ENCODE measurements around the gene FBXO27.
"Not testable (repeated sequence)": the region's sequence is repeated elsewhere in the genome, so short reads cannot be mapped to it uniquely, and the experiment has no call there.

Gene FBXO27

DNA sequence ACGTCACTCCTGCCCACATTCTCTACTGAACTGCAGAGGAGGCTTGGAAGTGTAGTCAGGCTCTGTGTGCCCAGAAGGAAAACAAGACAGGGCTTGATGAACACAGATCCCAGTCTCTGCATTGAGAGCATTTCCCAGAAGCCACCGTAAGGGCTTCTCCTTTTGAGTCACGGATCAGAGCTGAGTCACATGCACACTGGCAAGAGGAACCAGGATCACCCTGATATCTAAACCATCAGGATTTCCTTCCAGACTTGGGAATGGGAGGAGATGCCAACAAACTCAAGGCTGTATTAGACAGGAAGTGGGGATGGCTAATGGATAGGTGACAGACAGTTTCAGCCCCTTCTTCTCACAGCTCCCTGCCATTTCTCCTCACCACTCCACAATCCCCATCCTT is 39.1 kb downstream of the FBXO27 start:
- in situ Hi-C loops (cut with HindIII; ENCODE audit: low pct_unique_long_range_greater_than_20kb, low sequenced_read_pairs) = no loop called here
- TF ChIP-seq JUND (IDR thresholded peaks at IDR 0.05; ENCODE audit: low read depth) = no peak
- DNase-seq (ENCODE audit: low read depth in 1 of 2, low spot score in 1 of 2) = no peak

DNA sequence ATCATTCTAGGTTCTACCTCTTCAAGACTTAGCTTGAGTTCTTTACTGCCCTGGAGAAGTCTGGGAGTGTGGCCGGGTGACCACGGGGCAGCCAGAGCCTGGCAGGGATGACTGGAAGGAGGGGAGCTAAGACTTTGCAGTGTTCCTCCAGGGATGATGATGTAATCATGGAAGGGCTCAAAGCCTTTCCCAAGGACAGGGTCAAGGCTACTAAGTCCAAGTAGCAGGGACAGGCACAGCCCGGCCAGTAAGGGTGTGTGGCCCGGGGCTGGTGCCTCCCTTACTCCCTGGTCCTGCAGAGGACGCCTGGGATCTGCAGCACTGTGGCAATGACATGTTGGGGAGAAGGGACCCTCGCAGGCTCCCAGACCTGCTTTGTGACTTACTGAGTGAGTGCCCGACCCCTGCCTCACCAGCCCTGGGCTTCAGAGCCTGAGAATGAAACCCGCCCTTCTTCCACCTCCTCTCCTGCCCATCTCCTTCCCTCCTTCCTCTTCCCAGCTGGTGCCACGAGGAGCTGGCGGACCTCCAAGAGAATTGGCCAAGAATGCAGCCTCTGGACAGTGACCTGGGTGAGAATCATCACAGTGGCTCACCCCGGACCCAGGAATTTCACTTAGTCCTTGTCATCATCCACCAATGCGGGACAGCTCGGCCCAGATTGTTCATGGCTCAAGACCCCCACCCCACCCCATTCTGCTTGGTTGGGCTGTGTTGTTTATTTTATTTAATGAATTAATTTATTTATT is 41.2 kb downstream of the FBXO27 start:
- no peak for TF ChIP-seq JUND (IDR thresholded peaks at IDR 0.05; ENCODE audit: low read depth)
- in situ Hi-C loops (cut with HindIII; ENCODE audit: low pct_unique_long_range_greater_than_20kb, low sequenced_read_pairs) = no loop called here
- no peak for DNase-seq (ENCODE audit: low read depth in 1 of 2, low spot score in 1 of 2)

DNA sequence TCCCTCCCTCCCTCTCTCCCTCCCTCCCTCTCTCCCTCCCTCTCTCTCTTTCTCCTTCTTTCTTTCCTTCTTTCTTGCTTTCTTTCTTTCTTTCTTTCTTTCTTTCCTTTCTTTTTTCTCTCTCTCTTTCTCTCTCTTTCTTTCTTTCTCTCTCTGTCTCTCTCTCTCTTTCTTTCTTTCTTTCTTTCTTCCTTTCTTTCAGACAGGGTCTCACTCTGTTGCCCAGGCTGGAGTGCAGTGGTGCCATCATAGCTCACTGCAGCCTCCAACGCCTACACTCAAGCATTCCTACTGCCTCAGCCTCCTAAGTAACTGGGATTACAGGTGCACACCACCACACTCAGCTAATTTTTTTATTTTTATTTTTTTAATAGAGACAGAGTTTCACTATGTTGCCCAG is 42.7 kb downstream of the FBXO27 start:
- in situ Hi-C loops (cut with HindIII; ENCODE audit: low pct_unique_long_range_greater_than_20kb, low sequenced_read_pairs); DNase-seq (ENCODE audit: low read depth in 1 of 2, low spot score in 1 of 2): not testable (repeated sequence)

DNA sequence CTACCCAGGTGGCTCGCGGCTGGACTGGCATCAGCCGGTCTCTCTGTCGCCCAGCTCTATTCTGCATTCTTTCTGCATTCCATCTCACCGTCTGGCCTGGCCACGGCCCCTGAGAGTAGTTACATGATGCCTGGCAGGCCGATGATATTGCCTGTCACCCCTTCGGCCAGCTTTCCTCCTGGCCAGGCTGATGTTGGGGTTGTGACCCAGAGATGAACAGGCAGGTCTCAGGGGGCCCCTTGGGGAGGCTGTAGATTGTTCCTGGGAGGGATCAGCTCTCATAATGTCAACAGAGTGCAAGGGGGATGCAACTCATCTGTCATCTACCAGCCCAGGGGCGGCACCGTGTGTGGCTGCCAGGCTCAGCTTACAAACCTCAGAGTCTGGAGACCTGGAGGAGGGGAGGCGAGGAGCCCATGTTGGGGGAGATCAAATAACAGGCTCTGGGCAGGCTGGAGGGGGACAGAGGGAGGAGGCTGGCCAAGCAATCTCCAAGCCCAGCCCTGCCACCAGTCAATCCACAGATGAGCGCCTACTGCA is 43.2 kb downstream of the FBXO27 start:
- peak; percentile 8 to 74 for DNase-seq (ENCODE audit: low read depth in 1 of 2, low spot score in 1 of 2)
- TF ChIP-seq JUND (IDR thresholded peaks at IDR 0.05; ENCODE audit: low read depth) = no peak
- in situ Hi-C loops (cut with HindIII; ENCODE audit: low pct_unique_long_range_greater_than_20kb, low sequenced_read_pairs) = no loop called here

DNA sequence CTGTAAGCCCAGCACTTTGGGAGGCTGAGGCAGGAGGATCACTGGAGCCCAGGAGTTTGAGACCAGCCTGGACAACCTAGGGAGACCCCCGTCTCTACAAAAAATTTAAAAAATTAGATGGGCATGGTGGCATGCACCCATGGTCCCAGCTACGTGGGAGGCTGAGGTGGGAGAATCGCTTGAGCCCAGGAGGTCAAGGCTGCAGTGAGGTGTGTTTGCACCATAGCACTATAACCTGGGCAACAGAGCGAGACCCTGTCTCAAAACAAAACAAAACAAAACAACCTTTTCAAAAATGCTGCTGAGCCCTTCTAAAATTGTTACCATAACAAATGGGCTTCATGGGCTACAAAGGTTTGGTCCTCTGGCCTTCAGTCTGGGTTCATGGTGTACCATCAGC is 43.7 kb downstream of the FBXO27 start:
- in situ Hi-C loops (cut with HindIII; ENCODE audit: low pct_unique_long_range_greater_than_20kb, low sequenced_read_pairs); DNase-seq (ENCODE audit: low read depth in 1 of 2, low spot score in 1 of 2): not testable (repeated sequence)

DNA sequence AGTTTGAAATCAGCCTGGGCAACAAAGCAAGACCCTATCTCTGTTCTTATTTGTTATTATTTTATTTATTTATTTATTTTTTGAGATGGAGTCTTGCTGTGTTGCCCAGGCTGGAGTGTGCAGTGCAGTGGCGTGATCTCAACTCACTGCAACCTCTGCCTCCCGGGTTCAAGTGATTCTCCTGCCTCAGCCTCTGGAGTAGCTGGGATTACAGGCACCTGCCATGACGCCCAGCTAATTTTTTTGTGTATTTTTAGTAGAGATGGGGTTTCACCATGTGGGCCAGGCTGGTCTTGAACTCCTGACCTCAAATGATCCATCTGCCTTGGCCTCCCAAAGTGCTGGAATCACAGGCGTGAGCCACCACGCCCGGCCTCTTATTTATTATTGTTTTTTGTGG is 44.6 kb downstream of the FBXO27 start:
- in situ Hi-C loops (cut with HindIII; ENCODE audit: low pct_unique_long_range_greater_than_20kb, low sequenced_read_pairs); DNase-seq (ENCODE audit: low read depth in 1 of 2, low spot score in 1 of 2): not testable (repeated sequence)

DNA sequence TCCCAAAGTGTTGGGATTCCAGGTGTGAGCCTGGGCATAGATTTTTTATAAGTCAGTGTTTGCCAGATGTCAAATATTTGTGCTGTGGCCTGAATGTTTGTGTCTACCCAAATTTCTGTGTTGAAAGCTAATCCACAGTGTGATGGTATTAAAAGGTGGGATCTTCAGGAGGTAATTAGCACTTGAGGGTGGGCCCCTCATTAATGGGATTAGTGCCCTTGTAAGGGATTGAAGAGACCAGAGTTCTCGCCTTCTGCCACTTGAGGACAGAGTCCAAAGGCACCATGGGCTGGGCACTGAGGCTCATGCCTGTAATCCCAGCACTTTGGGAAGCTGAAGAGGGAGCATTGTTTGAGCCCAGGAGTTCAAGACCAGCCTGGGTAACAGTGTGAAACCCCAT is 47.1 kb downstream of the FBXO27 start:
- in situ Hi-C loops (cut with HindIII; ENCODE audit: low pct_unique_long_range_greater_than_20kb, low sequenced_read_pairs) = no loop called here
- TF ChIP-seq JUND (IDR thresholded peaks at IDR 0.05; ENCODE audit: low read depth) = no peak
- DNase-seq (ENCODE audit: low read depth in 1 of 2, low spot score in 1 of 2) = no peak

DNA sequence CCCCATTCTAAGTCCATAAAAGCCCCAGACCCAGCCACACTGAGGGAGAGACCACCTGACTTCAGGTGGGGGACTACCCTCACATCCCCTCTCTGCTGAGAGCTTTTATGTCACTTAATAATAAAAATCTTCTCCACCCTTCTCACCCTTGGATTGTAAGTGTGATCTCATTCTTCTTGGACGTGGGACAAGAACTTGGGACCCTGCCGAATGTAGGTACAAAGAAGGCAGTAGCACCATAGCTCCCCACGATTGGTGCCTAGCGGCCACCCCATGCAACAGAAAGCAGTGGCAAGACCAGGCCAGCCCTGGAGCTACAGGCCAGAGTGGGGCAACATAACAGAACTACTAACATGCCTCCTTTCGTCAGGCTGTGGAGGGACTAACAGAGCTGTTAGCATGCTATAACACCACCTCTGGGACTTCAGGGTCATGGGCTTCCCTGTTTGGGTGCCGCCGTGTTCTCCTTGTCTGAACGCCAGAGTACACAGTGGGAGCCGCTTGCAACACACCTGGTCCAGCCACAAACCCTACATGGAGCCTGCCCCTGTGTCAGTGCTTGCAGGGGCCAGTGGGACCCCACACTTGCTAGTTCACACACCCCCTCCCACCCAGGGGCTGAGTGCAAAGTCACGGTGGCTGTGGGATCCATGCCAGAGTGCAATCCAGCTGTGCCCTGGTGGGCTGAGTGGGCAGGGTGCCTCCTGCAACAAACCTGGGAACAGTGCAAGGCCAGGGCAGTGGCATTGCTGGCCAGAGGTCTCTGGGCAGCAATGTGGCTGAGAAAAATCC is 51.6 kb downstream of the FBXO27 start:
- TF ChIP-seq JUND (IDR thresholded peaks at IDR 0.05; ENCODE audit: low read depth) = no peak
- no peak for DNase-seq (ENCODE audit: low read depth in 1 of 2, low spot score in 1 of 2)
- in situ Hi-C loops (cut with HindIII; ENCODE audit: low pct_unique_long_range_greater_than_20kb, low sequenced_read_pairs) = no loop called here

DNA sequence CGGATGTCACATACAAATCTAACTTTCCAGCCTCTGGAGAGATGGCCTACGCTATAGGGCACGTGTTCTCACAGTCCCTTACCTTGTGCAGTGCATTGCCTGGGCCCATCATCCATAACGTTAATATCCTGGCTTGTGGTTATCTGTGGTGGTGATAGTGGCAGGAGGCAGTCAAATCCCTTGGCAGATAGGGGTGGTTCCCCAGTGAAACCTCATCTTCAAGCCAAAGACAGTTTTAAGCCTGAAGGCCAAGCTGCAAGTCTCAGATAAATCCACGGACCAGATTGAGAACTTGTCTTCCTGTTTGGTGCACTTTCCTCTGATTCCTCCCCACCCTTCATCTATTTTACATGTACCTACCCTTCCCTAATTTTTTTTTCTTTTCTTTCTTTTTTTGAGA is 52.5 kb downstream of the FBXO27 start:
- no peak for TF ChIP-seq JUND (IDR thresholded peaks at IDR 0.05; ENCODE audit: low read depth)
- DNase-seq (ENCODE audit: low read depth in 1 of 2, low spot score in 1 of 2) = no peak
- in situ Hi-C loops (cut with HindIII; ENCODE audit: low pct_unique_long_range_greater_than_20kb, low sequenced_read_pairs) = no loop called here

DNA sequence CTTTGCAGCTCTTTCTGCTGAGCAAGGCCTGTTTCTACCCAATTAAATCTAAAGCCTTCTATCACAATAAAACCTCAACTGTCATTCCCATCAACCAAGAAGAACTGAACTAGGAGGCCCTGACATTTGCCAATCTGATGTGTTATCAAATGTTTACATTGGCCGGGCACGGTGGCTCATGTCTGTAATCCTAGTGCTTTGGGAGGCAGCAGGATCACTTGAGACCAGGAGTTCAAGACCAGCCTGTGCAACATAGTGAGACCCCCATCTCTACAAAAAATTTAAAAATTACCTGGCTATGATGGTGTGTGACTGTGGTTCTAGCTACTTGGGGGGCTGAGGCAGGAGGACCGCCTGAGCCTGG is 54.0 kb downstream of the FBXO27 start:
- DNase-seq (ENCODE audit: low read depth in 1 of 2, low spot score in 1 of 2) = no peak
- no peak for TF ChIP-seq JUND (IDR thresholded peaks at IDR 0.05; ENCODE audit: low read depth)
- in situ Hi-C loops (cut with HindIII; ENCODE audit: low pct_unique_long_range_greater_than_20kb, low sequenced_read_pairs) = no loop called here

DNA sequence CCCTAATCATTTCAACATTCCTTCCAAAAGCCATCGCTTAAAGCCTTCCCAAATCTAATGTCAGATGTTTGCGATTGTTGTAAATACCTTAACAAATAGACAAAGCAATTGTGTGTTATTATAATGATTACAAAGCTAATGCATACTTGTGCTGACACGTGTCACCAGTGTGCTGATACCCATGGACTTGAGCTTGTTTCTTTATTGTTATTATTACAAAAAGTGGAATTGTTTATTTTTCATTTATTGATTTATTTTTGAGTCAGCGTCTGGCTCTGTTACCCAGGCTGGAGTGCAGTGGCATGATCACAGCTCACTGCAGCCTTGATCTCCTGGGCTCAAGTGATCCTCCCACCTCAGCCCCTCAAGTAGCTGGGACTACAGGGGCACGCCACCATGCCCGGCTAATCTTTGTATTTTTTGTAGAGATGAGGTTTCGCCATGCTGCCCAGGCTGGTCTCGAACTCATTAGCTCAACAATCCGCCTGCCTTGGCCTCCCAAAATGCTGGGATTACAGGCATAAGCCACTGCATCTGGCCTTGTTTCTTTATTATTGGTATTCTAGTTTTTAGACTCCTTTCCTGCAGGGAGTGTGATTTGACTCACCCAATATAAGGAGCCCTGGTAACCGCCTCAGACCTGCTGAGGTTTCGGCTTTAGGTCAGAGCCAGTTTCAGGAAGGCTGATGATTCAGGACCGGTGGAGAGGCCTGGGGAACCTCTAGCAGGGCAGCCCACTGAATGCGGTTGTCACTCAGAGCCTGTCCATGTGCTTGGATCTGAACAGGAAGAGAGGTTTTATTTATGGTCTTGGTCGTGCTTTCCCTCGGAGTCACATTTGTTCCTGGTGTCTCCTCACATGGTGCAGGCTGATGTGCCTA is 54.7 kb downstream of the FBXO27 start:
- no peak for TF ChIP-seq JUND (IDR thresholded peaks at IDR 0.05; ENCODE audit: low read depth)
- in situ Hi-C loops (cut with HindIII; ENCODE audit: low pct_unique_long_range_greater_than_20kb, low sequenced_read_pairs) = no loop called here
- no peak for DNase-seq (ENCODE audit: low read depth in 1 of 2, low spot score in 1 of 2)

DNA sequence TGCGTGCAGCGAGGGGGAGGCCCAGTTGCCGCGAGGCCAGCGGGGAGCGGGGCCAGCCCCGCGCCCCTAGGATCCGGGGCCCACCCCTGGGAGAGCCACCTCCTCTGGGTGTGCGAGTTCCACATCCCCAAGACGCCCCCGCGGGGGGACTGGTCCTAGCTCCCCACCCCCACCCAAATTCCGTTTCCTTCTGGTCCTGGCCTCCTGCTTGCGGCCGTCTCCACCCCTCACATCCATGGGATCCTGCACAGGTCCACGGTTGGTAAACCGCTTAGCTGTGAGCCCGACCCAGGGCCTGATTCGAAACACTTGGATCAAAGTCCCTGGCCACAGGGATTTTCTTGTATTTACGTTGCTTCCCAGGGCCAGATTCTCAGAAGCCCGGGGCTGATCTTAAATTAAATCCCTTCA is 56.5 kb downstream of the FBXO27 start:
- DNase-seq (ENCODE audit: low read depth in 1 of 2, low spot score in 1 of 2) = peak in 1 of 2 experiments; percentile 31
- in situ Hi-C loops (cut with HindIII; ENCODE audit: low pct_unique_long_range_greater_than_20kb, low sequenced_read_pairs) = no loop called here
- TF ChIP-seq JUND (IDR thresholded peaks at IDR 0.05; ENCODE audit: low read depth) = no peak
